B cell (primary cell): ENCODE results near the gene FCER1G. TPM values are rescaled to one million over a fixed set of nuclear protein-coding genes. Genes with fewer than 3 reads are reported as not detected.
"Not testable (repeated sequence)": the region's sequence is repeated elsewhere in the genome, so short reads cannot be mapped to it uniquely, and the experiment has no call there.

Experiments
- ATAC-seq: fragments of 200-7000 bp; cut with Tn5 transposase; one replicate; pipeline ENCODE4 v1.10.0; 2021; ENCODE audit warnings: low read depth, mild to moderate bottlenecking, moderate number of reproducible peaks, moderate library complexity
- CTCF ChIA-PET: fragments of 350-600 bp; sonication (Branson Sonifier 250); formaldehyde crosslinking; loops from one replicate; lab custom pipeline; 2021; ENCODE audit warnings: antibody characterized with exemption, inconsistent platforms; lab: Charles Lee
- POLR2A ChIA-PET: fragments of 350-600 bp; sonication (Branson Sonifier 250); formaldehyde crosslinking; loops from one replicate; lab custom pipeline; 2021; ENCODE audit warnings: antibody characterized with exemption; lab: Charles Lee
- DNase-seq: peaks from one replicate; pipeline ENCODE4 v3.0.0; 2013
- H2AFZ ChIP-seq: 2 replicates; pipeline ENCODE4 v1.6.1; 2012; ENCODE audit warnings: mild to moderate bottlenecking, low read depth, low read length; ENCODE audit not compliant: insufficient read depth, poor library complexity, severe bottlenecking
- H3K27ac ChIP-seq, 2 donors: 1 replicate in 1 of 2; 2 replicates in 1 of 2; pipeline ENCODE4 v1.5.1; 2012 to 2013; ENCODE audit warnings: low read length in 2 of 2, mild to moderate bottlenecking in 2 of 2, moderate library complexity in 1 of 2
- H3K27me3 ChIP-seq, 4 experiments: fragments of 200-600 bp in 1 of 4; sonication (generic) in 1 of 4; replicated peaks in 1 of 4; 1 replicate in 2 of 4; 2 replicates in 2 of 4; pipeline versions ENCODE4 v1.6.1 to v1.7.0; 2013 to 2016; ENCODE audit warnings: low read length in 3 of 4, mild to moderate bottlenecking in 2 of 4, mixed read lengths in 1 of 4, moderate library complexity in 1 of 4; ENCODE audit not compliant: insufficient read depth in 4 of 4, control insufficient read depth in 3 of 4; ENCODE audit errors: control extremely low read depth in 1 of 4
- H3K36me3 ChIP-seq, 2 experiments: replicated peaks in 1 of 2; 1 replicate in 1 of 2; 2 replicates in 1 of 2; pipeline versions ENCODE4 v1.6.1 to v1.7.1; 2013; ENCODE audit warnings: low read length in 1 of 2; ENCODE audit not compliant: insufficient read depth in 2 of 2, control insufficient read depth in 1 of 2; ENCODE audit errors: control extremely low read depth in 1 of 2, extremely low read depth in 1 of 2
- H3K4me1 ChIP-seq, 2 donors: fragments of 200-600 bp in 1 of 2; sonication (generic) in 1 of 2; 1 replicate in 1 of 2; 2 replicates in 1 of 2; pipeline versions ENCODE4 v1.5.1 to v1.6.1; 2013 to 2017; ENCODE audit warnings: low read length in 2 of 2; ENCODE audit not compliant: control insufficient read depth in 2 of 2, insufficient read depth in 2 of 2
- H3K4me2 ChIP-seq: replicated peaks from 2 replicates; pipeline ENCODE3; 2012; ENCODE audit warnings: mild to moderate bottlenecking, low read depth, low read length; ENCODE audit not compliant: poor library complexity, severe bottlenecking
- H3K4me3 ChIP-seq, 5 experiments: fragments of 200-600 bp in 1 of 5; sonication (generic) in 1 of 5; 1 replicate in 3 of 5; 2 replicates in 2 of 5; pipeline versions ENCODE4 v1.5.1 to v1.7.0; 2011 to 2016; ENCODE audit warnings: low read length in 4 of 5, mild to moderate bottlenecking in 4 of 5, low read depth in 2 of 5, control low read depth in 1 of 5, moderate library complexity in 1 of 5; ENCODE audit not compliant: insufficient read depth in 1 of 5; ENCODE audit errors: control extremely low read depth in 1 of 5, extremely low read depth in 1 of 5
- H3K79me2 ChIP-seq: fragments of 200-600 bp; sonication (generic); one replicate; pipeline ENCODE4 v1.6.0; 2016; ENCODE audit warnings: low read length; ENCODE audit not compliant: control insufficient read depth, insufficient read depth
- H3K9ac ChIP-seq: fragments of 200-600 bp; sonication (generic); 2 replicates; pipeline ENCODE4 v1.6.1; 2017; ENCODE audit warnings: mild to moderate bottlenecking, low read length, moderate library complexity
- H3K9me3 ChIP-seq, 3 donors: one replicate each; pipeline versions ENCODE4 v1.6.1 to v1.7.1; 2013; ENCODE audit warnings: low read length in 2 of 3; ENCODE audit not compliant: control insufficient read depth in 2 of 3, insufficient read depth in 1 of 3; ENCODE audit errors: control extremely low read depth in 1 of 3
- H4K20me1 ChIP-seq: 2 replicates; pipeline ENCODE4 v1.6.0; 2012; ENCODE audit warnings: mild to moderate bottlenecking, low read length; ENCODE audit not compliant: insufficient read depth, control insufficient read depth, poor library complexity, severe bottlenecking
- H3K27ac Mint-ChIP-seq: one replicate; pipeline ENCODE4 v1.8.0; 2021; ENCODE audit warnings: mixed read lengths
- H3K27me3 Mint-ChIP-seq: one replicate; pipeline ENCODE4 v1.8.0; 2021; ENCODE audit warnings: mixed read lengths
- H3K4me1 Mint-ChIP-seq: one replicate; pipeline ENCODE4 v1.8.0; 2021; ENCODE audit warnings: mixed read lengths
- H3K4me3 Mint-ChIP-seq: one replicate; pipeline ENCODE4 v1.8.0; 2021; ENCODE audit warnings: mixed read lengths
- H3K9me3 Mint-ChIP-seq: one replicate; pipeline ENCODE4 v1.8.0; 2022; ENCODE audit warnings: mixed read lengths; ENCODE audit not compliant: insufficient read depth
- EZH2 ChIP-seq: IDR thresholded peaks from 2 replicates; pipeline ENCODE4 v1.6.1; 2012; ENCODE audit warnings: borderline replicate concordance, low read depth, mild to moderate bottlenecking, moderate library complexity, low read length; ENCODE audit not compliant: insufficient read depth, poor library complexity, severe bottlenecking
- WGBS: methylation state at CpG from one replicate; pipeline ENCODE4 v1.1.5; 2013; ENCODE audit warnings: missing lambda C conversion rate; ENCODE audit not compliant: insufficient coverage; 5-methylcytosine and 5-hydroxymethylcytosine counted together
- intact Hi-C: fragments of 100-400 bp; cut with micrococcal nuclease; formaldehyde crosslinking; loops from one replicate; pipeline ENCODE4 v1.10.0; 2022
- polyA plus RNA-seq: library from polyadenylated mRNA; depleted of rRNA; stranded (reverse); fragments of >200 nt; gene quantifications from 2 replicates; pipeline ENCODE4 v1.2.3, GENCODE V29; 2012
- total RNA-seq, 2 donors: library from RNA; stranded (reverse); fragments of 120-200 nt in 1 of 2; gene quantifications; 1 replicate in 1 of 2; 2 replicates in 1 of 2; pipeline versions ENCODE4 v1.2.3 to v1.2.4, GENCODE V29; 2013 to 2022
- TF ChIP-seq, protein P1 (sequence below): fragments of 200-600 bp; IDR thresholded peaks from one replicate; pipeline ENCODE4 v1.8.0; 2022; ENCODE audit warnings: antibody characterized with exemption, mild to moderate bottlenecking

Gene FCER1G
- total and polyA plus RNA-seq, 2 donors (not counting 1 experiment from before 2014, with no cell fraction given) = 0.76 to 13.6 TPM

DNA sequence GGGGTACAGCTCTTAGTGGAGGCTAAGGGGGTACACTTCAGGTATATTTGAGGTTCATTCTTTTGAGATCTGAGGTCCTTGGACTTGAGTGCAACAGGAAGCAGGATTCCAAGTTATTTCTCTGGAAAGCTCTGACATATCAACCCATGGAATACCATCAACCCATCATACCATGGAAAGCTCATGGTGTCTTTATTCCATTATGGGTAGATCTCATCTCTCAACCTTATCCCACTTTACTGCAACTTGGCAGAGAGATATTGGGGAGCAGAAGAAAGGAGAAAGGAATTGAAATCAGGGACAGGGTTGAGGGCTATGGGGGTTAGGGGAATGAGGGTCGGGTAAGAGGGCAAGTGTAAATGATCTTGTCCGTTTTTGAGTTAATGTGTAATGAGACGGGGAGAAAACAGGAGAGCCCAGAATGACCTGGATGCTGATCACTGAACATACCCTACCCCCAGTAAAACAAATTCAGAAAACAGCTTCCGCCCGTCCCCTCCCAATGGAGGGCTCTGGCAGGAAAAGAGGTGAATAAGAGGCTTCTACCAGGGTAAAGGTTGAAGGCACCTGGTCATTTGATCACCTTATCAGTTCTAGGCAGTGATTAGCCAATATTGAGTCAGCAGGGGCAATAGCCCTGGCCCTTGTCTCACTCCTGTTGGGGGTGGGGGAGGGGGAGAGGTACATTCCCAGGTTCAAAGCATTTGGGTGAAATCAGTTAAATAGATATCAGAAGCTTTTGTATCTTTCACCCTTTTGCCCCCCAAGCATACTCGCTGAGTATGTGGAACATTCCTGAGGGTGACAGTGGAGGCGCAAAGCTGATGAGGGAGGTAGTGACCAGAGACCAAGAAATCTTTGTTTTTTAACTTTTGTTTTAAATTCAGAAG, 9.0 kb downstream of the FCER1G start:
- no peak overlapping the region for H3K4me2 ChIP-seq
- peaks cover 7% of the 10 kb centered on the region for H3K79me2 ChIP-seq
- no peak overlapping the region for H3K4me3 ChIP-seq
- peaks cover 1 to 6% of the 10 kb centered on the region in 2 experiments for H3K36me3 ChIP-seq
- ChIA-PET CTCF (interaction anchor here (0.6 to 10.0 kb wide), 5 partner anchors 14 to 174 kb away, joined by 3 to 104 read pairs (median 6); partner anchors contain the start of gene PPOX), POLR2A (interaction anchor here (1.1 to 2.9 kb wide), 3 partner anchors 16 to 83 kb away, joined by 3 to 21 read pairs (median 4); partner anchors contain the start of gene NDUFS2)
- no peak overlapping the region for H2AFZ ChIP-seq
- H3K27me3 Mint-ChIP-seq = peaks cover 41% of the 10 kb centered on the region
- no peak for ATAC-seq
- peaks cover 31% of the 10 kb centered on the region for H3K4me1 Mint-ChIP-seq
- WGBS = 100% methylated on average over 1 of the region's 7 CpGs
- H3K4me1 ChIP-seq = peaks cover 22 to 29% of the 10 kb centered on the region in 2 donors
- no peaks in the 10 kb centered on the region for H4K20me1 ChIP-seq
- H3K9me3 Mint-ChIP-seq = no peaks in the 10 kb centered on the region
- no peak overlapping the region for H3K27ac Mint-ChIP-seq
- H3K4me3 Mint-ChIP-seq = no peak overlapping the region
- peaks cover 0 to 40% (median 32%) of the 10 kb centered on the region in 4 experiments for H3K27me3 ChIP-seq
- H3K9me3 ChIP-seq = no peaks in the 10 kb centered on the region
- no peak for TF ChIP-seq EZH2
- TF ChIP-seq, protein P1, sequence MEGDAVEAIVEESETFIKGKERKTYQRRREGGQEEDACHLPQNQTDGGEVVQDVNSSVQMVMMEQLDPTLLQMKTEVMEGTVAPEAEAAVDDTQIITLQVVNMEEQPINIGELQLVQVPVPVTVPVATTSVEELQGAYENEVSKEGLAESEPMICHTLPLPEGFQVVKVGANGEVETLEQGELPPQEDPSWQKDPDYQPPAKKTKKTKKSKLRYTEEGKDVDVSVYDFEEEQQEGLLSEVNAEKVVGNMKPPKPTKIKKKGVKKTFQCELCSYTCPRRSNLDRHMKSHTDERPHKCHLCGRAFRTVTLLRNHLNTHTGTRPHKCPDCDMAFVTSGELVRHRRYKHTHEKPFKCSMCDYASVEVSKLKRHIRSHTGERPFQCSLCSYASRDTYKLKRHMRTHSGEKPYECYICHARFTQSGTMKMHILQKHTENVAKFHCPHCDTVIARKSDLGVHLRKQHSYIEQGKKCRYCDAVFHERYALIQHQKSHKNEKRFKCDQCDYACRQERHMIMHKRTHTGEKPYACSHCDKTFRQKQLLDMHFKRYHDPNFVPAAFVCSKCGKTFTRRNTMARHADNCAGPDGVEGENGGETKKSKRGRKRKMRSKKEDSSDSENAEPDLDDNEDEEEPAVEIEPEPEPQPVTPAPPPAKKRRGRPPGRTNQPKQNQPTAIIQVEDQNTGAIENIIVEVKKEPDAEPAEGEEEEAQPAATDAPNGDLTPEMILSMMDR = no peak
- intact Hi-C loops = no loop called here
- DNase-seq = no peak
- H3K27ac ChIP-seq = no peak overlapping the region
- H3K9ac ChIP-seq = no peak overlapping the region

- not testable (repeated sequence) for H3K27ac ChIP-seq, H3K9me3 Mint-ChIP-seq, H3K4me3 Mint-ChIP-seq, H2AFZ ChIP-seq, H3K79me2 ChIP-seq, ATAC-seq, H4K20me1 ChIP-seq, H3K4me3 ChIP-seq, DNase-seq, H3K9ac ChIP-seq, H3K4me2 ChIP-seq, H3K9me3 ChIP-seq, H3K27ac Mint-ChIP-seq
- 80% methylated on average over 1 of the region's 13 CpGs for WGBS
- intact Hi-C loops = loop anchor here (1.0 to 5.0 kb wide), 4 partner anchors 22 to 68 kb away; partner anchors contain the start of genes NDUFS2 and PPOX
- H3K4me1 Mint-ChIP-seq = peaks cover 31% of the 10 kb centered on the region
- peaks cover 1 to 12% of the 10 kb centered on the region in 2 experiments for H3K36me3 ChIP-seq
- POLR2A ChIA-PET = interaction anchor here (1.1 to 2.9 kb wide), 3 partner anchors 10 to 83 kb away, joined by 3 to 21 read pairs (median 4); partner anchors contain the start of genes FCER1G and NDUFS2
- H3K27me3 ChIP-seq = peaks cover 0 to 34% (median 28%) of the 10 kb centered on the region in 4 experiments
- CTCF ChIA-PET = interaction anchor here (0.6 to 10.0 kb wide), 7 partner anchors 14 to 156 kb away, joined by 3 to 104 read pairs (median 26); partner anchors contain the start of genes CFAP126 and PPOX
- peaks cover 35% of the 10 kb centered on the region for H3K27me3 Mint-ChIP-seq
- H3K4me1 ChIP-seq = peaks cover 22 to 29% of the 10 kb centered on the region in 2 donors
Measured at GRCh38 chr1:161224695-161225087, 9.6 kb downstream of the FCER1G start.
